Measurements from ENCODE around the gene ADGRE3.
"Not testable (repeated sequence)": the region's sequence is repeated elsewhere in the genome, so short reads cannot be mapped to it uniquely, and the experiment has no call there.

The ADGRE3 gene

GRCh38 chr19:14661372-14661924 is 13.2 kb downstream of the ADGRE3 start:
- no peak for DNase-seq

GRCh38 chr19:14659874-14660489 is 14.7 kb downstream of the ADGRE3 start:
- no peak for DNase-seq

- no peak for DNase-seq
Measured at GRCh38 chr19:14655726-14656125, 18.9 kb downstream of the ADGRE3 start.

- DNase-seq, result no peak
Measured at GRCh38 chr19:14654786-14655560, 19.7 kb downstream of the ADGRE3 start.

GRCh38 chr19:14650161-14650560 is 24.5 kb downstream of the ADGRE3 start:
- DNase-seq, result no peak

GRCh38 chr19:14649020-14649419 is 25.6 kb downstream of the ADGRE3 start:
- DNase-seq, result no peak

GRCh38 chr19:14648506-14648905 is 26.1 kb downstream of the ADGRE3 start:
- no peak for DNase-seq

GRCh38 chr19:14639536-14640277 is 34.9 kb downstream of the ADGRE3 start:
- DNase-seq, result no peak

GRCh38 chr19:14632286-14632685 is 42.4 kb downstream of the ADGRE3 start:
- no peak for DNase-seq

- no peak for DNase-seq
Measured at GRCh38 chr19:14629557-14629956, 45.1 kb downstream of the ADGRE3 start.

- DNase-seq, result not testable (repeated sequence)
Measured at GRCh38 chr19:14624491-14624890, 50.2 kb downstream of the ADGRE3 start.

GRCh38 chr19:14619404-14619803 is 55.2 kb downstream of the ADGRE3 start:
- DNase-seq, result no peak

GRCh38 chr19:14616407-14616806 is 58.2 kb downstream of the ADGRE3 start:
- no peak for DNase-seq

- DNase-seq, result no peak
Measured at GRCh38 chr19:14615623-14616022, 59.0 kb downstream of the ADGRE3 start.

GRCh38 chr19:14614099-14614412 is 60.6 kb downstream of the ADGRE3 start:
- DNase-seq, result no peak

- not testable (repeated sequence) for DNase-seq
Measured at GRCh38 chr19:14613399-14614098, 61.1 kb downstream of the ADGRE3 start.

- no peak for DNase-seq
Measured at GRCh38 chr19:14612657-14613056, 62.0 kb downstream of the ADGRE3 start.

GRCh38 chr19:14612242-14612641 is 62.4 kb downstream of the ADGRE3 start:
- DNase-seq, result not testable (repeated sequence)

GRCh38 chr19:14611051-14611450 is 63.6 kb downstream of the ADGRE3 start:
- no peak for DNase-seq

GRCh38 chr19:14606627-14607026 is 68.0 kb downstream of the ADGRE3 start:
- DNase-seq, result no peak

GRCh38 chr19:14603990-14604387 is 70.7 kb downstream of the ADGRE3 start:
- DNase-seq, result no peak

- DNase-seq, result no peak
Measured at GRCh38 chr19:14599548-14600147, 75.0 kb downstream of the ADGRE3 start.

GRCh38 chr19:14595558-14595957 is 79.1 kb downstream of the ADGRE3 start:
- no peak for DNase-seq

Measured in NCI-H1092 treated with DMSO at 0.1 percent for 48 hours (cell line).